ENCODE data around the gene CXCL8. TPM values are rescaled to one million over a fixed set of nuclear protein-coding genes. Genes with fewer than 3 reads are reported as not detected.
"Not testable (repeated sequence)": the region's sequence is repeated elsewhere in the genome, so short reads cannot be mapped to it uniquely, and the experiment has no call there.

CXCL8 gene
- total RNA-seq, 1 donor from 2014 or later = 322 TPM

DNA sequence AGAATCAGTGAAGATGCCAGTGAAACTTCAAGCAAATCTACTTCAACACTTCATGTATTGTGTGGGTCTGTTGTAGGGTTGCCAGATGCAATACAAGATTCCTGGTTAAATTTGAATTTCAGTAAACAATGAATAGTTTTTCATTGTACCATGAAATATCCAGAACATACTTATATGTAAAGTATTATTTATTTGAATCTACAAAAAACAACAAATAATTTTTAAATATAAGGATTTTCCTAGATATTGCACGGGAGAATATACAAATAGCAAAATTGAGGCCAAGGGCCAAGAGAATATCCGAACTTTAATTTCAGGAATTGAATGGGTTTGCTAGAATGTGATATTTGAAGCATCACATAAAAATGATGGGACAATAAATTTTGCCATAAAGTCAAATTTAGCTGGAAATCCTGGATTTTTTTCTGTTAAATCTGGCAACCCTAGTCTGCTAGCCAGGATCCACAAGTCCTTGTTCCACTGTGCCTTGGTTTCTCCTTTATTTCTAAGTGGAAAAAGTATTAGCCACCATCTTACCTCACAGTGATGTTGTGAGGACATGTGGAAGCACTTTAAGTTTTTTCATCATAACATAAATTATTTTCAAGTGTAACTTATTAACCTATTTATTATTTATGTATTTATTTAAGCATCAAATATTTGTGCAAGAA, 2.3 kb downstream of the CXCL8 start:
- DNase-seq (ENCODE audit: extremely low read depth, low read depth, low spot score) = no peak

DNA sequence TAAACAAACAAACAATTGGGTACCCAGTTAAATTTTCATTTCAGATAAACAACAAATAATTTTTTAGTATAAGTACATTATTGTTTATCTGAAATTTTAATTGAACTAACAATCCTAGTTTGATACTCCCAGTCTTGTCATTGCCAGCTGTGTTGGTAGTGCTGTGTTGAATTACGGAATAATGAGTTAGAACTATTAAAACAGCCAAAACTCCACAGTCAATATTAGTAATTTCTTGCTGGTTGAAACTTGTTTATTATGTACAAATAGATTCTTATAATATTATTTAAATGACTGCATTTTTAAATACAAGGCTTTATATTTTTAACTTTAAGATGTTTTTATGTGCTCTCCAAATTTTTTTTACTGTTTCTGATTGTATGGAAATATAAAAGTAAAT, 2.9 kb downstream of the CXCL8 start:
- DNase-seq (ENCODE audit: extremely low read depth, low read depth, low spot score) = no peak

DNA sequence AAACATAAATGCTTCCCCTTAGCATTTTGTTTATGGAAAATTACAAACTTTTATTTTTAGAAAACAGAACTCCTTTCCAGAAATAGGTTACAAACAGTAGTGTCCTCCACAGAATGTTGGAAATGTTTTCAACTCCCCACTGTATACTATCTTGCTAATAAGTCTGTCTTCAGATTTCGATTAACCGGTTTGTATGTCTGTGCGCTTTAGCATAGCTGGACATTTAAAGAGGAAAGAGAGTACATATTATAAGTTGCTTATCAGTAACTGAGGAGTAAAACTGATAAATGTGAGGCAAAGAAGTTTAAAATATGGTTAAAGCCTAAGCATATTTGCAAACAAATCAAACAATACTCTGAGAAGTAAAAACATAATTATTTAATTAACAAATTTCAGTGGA, 3.4 kb downstream of the CXCL8 start:
- no peak for DNase-seq (ENCODE audit: extremely low read depth, low read depth, low spot score)

DNA sequence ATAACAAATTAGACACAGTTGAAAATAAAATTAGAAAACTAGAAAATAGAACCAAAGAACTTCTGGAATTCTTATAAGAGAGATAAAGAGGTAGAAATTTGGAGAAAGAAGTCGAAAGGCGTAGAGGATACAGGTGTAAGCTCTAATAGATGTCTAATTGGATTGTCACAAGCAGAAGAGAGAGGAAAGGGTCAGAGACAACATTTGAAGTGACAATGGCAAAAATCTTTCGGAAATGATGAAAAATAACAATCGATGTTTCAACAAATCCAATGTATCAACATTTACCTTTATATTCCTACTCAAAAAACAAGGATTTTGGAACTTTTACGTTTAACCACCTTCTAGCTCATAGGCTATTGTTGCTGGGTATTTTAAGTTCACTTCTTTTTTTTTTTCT, 3.8 kb downstream of the CXCL8 start:
- no peak for DNase-seq (ENCODE audit: extremely low read depth, low read depth, low spot score)

DNA sequence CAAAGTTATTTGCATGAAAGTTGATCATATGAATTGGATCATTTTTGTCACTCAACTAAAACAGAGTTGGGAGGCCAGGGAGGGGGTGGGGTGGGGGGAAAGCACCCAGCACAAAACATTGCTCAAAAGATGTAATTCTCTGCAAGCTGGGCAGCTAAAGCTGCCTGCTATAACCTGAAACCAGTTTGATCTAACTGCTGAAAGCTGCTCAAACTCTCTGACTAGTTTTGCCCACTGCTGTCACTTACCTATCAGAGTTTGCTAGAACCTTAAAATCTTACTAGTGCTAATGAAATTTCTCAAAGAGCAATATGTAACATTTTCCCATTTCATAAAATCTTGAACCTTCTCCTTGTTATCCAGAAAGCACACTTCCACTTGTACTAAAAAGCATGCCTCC, 10.4 kb downstream of the CXCL8 start:
- no peak for DNase-seq (ENCODE audit: extremely low read depth, low read depth, low spot score)

DNA sequence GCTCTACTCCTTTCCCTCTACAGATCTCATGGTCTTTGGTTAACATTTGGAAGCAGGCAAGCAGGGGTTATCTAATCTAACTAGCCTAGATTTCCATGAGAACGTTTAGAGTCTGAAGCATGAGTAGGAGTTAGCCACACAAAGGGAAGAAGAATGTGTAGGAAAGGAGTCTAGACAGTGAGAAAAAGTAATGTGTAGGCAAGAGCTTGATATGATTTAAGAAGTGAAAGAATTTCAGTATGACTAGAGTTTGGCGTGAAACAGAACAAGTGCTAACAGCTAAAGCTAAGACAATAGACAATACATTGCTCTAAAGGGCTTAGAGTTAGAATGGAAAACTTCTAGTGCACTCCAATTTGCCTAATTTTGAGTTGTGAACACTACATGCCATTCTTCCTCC, 10.8 kb downstream of the CXCL8 start:
- DNase-seq (ENCODE audit: extremely low read depth, low read depth, low spot score) = no peak

DNA sequence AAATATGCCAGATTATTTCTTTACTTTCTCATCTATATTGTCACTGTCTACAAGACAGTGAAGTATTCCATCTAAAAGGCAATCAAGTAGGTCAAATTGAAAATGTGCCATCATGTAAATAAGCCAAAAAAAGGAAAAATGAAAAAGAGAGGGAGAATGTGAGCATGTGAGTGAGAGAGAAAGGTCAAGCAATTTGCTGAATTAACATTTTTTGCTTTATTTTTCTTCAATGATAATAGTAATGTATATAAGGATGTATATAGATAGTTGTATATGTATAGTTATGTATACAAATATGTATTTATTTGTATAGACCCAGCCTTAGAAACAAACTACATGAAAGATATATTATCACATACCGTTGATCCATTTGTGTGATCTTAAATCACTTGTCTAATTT, 11.5 kb downstream of the CXCL8 start:
- DNase-seq (ENCODE audit: extremely low read depth, low read depth, low spot score) = no peak

DNA sequence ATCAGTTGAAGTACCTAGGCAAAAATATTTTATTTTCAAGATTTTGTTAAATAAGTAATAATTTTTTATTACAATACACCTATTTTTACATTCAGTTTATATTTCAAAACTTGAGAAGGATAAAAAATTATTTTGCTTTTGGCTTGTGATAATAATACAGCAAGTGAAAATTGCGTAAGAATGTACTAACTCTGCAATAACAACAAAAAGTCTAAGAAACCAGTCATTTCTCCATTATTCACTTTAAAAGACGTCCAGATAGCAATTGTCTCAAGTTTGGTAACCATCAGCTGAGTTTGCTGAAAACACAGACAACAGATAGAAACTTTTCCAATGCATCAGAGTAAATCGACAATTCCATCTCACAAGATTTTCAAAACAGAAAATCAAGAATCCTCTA, 12.1 kb downstream of the CXCL8 start:
- DNase-seq (ENCODE audit: extremely low read depth, low read depth, low spot score) = no peak

DNA sequence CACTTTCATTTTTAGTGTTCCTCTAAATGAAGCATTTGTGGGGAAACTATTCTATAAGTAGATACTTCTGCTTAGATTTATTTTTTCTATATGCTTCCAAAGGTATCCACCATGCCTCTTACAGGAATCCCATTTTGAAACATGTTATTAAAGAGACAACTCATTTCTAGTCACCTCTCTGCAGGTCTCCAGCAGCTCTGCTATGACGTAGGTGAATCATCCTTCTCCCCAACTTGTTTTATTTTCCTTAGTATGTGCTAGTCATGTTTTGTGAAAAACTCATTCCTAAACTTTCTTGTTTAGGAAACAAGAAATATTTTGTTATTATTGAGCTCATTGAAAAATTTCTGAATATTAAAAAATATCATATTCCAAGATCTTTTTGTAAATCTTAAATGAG, 12.8 kb downstream of the CXCL8 start:
- no peak for DNase-seq (ENCODE audit: extremely low read depth, low read depth, low spot score)

DNA sequence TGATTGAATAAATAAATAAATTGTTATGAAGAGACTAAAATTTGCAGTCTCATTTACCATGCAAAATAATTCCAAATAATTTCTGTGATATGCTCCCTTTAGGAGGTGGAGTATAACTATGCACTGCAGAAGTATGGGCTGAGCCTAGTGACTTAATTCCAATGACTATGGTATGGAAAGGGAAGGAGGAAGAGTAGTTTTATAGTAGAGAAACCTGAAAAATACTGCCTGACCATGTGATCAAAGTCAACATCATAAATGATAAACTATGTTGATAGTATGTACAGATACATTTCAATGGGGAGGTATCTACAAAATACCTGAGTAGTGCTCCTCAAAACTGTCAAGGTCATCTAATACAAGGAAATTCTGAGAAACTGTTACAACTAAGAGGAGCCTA, 14.6 kb downstream of the CXCL8 start:
- DNase-seq (ENCODE audit: extremely low read depth, low read depth, low spot score) = no peak

DNA sequence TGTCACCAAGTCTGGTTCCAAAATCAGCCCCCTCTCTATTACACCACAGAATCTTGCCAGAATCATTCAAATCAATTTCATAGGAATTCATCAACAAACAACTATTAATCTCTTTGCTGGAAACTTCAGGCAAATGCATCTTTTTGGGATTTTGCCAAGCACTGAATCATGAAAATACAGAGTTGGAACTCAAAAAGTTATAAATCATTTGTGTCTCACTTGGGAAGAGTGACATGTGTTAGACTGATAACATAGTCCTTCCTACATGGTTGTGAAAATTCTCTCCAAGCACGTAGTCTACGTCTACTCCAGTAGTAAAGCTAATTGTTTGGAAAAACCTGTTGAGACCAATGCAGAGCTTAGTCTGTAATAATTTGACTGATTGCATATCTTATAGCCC, 19.0 kb downstream of the CXCL8 start:
- no peak for DNase-seq (ENCODE audit: extremely low read depth, low read depth, low spot score)

DNA sequence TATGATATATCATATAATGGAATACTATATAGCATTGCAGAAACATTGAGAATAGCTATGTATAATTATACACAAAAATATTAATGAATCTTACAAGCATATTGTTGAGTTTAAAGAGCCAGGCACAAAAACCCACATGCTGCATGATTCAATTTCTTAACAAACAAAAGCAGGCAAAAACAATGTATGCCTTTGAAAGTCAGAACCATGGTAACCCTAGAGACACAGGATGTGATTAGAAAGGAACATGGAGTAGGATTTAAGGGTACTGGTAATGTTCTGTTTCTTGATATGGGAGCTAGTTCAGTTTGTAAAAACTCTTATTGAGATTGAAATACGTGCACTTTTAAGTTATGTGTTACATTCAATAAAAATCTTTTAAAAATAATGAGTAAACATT, 21.5 kb downstream of the CXCL8 start:
- no peak for DNase-seq (ENCODE audit: extremely low read depth, low read depth, low spot score)

DNA sequence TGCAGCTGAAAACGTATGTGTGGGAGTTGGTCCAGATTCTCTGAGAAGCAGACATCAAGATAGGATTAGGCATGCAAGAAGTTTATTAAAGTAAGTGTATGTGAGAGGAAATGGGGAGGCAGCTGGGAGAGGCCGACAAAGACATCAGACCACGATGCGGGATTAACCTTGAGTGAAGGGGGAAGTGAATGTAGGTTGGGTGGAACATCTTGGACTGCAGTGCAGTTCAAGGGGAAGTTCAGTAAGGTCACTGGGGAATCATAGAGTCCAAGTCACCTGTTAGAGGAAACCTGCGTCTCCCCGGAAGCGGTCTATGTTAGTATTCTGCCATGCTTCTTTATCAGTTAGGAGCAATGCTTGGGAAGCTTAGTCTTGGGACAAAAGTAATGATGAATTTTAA, 22.0 kb downstream of the CXCL8 start:
- DNase-seq (ENCODE audit: extremely low read depth, low read depth, low spot score) = no peak

DNA sequence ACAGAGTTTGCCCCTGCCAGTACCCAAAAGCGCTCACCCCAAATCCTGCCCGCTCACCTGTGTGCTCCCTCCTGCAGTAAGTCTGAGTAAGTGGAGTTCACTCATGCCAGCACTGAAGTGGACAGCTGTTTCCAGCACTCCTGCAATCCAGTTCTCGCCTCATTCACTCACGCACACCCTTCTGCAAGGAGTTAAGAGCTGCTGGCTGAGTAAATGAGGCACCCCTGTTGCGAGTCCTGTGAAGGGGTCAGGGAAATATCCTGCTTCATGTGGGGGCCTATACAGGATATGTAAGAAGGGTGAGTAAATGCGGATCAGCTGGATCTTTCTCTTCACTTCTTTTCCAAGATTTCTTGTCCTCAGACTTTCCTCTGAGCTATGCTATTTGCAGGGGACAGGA, 23.5 kb downstream of the CXCL8 start:
- no peak for DNase-seq (ENCODE audit: extremely low read depth, low read depth, low spot score)

DNA sequence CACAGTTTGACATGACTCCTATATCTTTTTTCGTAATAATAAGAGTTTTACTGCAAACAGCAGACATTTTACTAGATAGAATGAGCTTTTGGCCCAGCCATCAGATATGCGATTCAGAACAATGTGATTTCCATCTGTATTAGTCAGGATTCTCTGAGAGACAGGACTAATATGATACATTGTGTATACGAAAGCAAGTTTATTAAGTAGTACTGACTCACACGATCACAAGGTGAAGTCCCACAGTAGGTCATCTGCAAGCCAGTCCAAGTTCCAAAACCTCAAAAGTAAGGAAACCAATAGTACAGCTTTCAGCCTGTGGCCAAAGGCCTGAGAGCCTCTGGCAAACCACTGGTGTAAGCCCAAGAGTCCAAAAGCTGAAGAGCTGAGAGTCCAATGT, 24.1 kb downstream of the CXCL8 start:
- no peak for DNase-seq (ENCODE audit: extremely low read depth, low read depth, low spot score)

DNA sequence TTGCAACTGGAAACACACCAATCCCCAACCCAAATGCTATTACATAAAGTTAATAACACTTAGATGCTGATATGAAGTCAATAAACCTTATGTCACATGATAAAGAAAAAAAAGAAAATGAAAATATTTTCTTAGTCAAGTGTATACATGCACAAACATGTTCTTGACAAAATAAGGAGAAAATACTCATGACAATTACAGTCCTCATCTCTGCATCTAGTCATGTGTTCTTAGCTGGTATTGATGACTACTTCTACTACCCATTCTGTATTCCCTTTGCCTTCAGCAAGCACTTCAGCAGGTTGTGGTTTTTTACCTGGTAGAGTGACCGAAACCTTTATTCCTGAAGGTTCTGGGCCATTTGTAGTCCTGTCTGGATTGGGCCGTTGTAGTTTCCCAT, 24.9 kb downstream of the CXCL8 start:
- no peak for DNase-seq (ENCODE audit: extremely low read depth, low read depth, low spot score)

DNA sequence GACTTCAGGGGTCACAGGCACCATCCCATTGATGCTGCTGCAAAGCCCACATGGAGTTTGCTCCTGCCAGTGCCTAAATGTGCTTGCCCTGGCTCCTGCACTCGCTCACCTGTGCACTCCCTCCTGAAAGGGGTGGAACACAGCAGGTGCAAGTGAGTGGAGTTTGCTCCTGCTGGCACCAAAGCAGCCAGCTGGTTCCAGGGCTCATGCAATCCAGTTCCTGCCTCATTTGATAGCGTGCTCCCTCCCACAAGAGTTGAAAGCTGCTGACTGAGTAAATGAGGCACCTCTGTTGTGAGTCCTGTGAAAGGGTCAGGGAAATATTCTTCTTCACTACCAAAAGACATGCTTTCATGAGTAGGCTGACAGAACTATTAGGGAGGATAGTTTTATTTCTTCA, 30.5 kb downstream of the CXCL8 start:
- no peak for DNase-seq (ENCODE audit: extremely low read depth, low read depth, low spot score)

DNA sequence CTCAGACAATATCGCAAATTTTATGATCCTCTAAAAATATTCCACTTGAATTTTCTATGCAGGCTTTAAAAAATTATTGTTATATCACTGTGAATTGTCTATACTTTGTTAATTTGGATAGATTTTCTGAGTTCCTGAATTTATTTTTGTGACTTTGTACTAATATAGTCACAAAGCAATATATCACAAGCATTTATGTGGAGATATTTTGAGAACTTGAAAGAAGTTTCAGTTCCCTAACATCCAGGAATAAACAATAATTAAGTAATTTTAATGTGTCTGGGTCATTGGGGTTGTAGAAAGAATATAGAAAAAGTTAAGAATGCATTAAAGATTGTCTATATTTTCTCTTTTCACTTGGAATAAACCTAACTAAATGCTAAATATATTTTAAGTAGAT, 32.0 kb downstream of the CXCL8 start:
- DNase-seq (ENCODE audit: extremely low read depth, low read depth, low spot score) = no peak

DNA sequence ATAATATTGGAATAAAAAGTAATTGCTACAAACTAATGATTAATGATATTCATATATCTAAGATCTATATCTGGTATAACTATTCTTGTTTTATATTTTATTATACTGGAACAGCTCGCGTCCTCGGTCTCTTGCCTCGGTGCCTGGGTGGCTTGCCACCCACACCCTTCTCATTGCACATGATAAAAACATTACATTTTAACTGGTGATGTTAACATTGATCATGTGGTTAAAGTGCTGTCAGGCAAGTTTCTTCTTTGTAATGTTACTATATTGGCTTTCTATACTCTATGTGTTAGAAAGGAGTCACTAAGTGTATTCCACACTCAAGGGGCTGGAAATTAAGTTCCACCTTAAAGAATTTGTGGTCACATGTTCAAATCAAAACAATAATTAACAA, 34.0 kb downstream of the CXCL8 start:
- not testable (repeated sequence) for DNase-seq (ENCODE audit: extremely low read depth, low read depth, low spot score)

DNA sequence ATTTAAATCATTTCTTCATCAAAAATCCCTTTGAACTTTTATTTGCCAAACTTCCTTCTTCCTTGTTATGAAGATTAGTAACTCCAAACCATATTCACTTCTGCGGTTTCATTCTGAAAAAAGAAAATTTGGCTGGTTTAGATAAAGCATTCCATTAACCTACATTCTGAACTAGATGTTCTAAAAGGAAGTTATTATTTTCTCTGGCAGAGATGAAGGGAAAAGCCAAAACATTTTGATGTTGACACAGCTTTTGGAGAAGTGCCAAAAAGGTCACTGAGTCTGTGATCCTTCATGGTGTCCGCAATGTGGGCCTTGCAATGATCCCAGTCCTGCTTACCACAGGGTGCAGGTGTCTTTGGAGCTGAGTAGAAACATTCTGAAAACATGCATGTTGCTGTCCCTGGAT, 36.0 kb downstream of the CXCL8 start:
- peak; percentile 87 for DNase-seq (ENCODE audit: extremely low read depth, low read depth, low spot score)

DNA sequence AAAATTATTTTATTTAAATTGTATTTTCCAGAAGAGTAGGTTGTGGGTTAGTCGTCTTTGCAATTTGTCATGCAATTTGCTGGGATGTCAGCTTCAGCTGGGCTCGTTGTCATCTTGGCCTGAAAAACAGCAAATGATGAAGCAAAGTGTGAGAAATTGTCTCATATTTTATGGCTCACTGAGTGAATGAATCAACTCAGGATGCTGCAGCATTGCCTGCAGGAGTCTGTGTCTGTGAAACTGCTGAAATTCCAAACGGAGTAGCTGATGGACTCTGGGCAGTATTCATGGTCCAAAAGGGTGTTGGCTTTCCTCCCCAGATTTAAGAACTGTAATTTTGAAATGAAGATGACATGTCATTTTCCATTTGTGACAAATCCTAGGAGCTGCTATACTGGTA, 37.2 kb downstream of the CXCL8 start:
- no peak for DNase-seq (ENCODE audit: extremely low read depth, low read depth, low spot score)

DNA sequence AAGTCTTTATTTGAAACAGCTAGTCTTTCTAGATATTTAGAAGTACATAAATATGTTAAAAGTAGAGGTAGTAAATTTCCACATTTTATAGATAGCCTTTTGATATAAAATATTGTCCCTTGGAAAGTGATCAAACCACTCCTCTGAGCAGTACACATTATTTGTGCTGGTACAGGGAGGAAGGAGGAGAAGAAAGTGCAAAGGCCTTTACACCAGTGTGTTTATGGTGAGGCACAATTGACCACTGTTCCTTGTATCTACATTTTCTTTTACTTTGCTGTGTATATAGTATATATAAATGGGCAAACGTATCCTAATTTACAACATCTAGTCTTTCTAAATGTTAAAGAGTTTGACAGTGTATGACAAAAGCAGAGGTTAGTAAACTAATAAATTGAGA, 39.9 kb downstream of the CXCL8 start:
- no peak for DNase-seq (ENCODE audit: extremely low read depth, low read depth, low spot score)

DNA sequence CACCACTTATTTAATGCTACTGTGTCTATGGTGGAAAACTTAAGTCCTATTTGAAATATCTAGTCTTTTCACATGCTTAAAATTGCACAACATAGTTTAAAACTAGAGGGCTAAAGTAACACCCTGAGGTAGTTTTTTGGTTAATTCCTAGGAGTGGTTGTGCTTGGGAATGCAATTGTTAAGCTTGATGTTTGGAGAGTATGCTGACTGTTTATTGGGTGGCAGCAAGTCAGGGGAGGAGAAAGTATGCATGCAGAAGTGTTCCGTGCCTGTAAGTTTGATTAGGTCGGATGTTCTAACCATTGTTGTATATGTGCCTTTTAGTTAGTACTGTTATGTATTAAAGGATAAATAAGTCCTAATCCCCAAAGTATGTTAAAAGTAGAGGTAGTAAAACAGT, 40.5 kb downstream of the CXCL8 start:
- DNase-seq (ENCODE audit: extremely low read depth, low read depth, low spot score) = no peak

All from glomerular endothelial cell (primary cell).